Stimulated activated CD4-positive, alpha-beta T cell treated with anti-CD3 and anti-CD28 coated beads, TNF-alpha, amount 100 ng/mL, for 4 hours (primary cell): ENCODE data around the gene PPP1R12B.
"Not testable (repeated sequence)": the region's sequence is repeated elsewhere in the genome, so short reads cannot be mapped to it uniquely, and the experiment has no call there.

Source experiments
- DNase-seq, 3 experiments: peaks; one replicate each; pipeline ENCODE4 v3.0.0-alpha.2; 2020; ENCODE audit warnings: low read depth in 3 of 3

Gene PPP1R12B

DNA sequence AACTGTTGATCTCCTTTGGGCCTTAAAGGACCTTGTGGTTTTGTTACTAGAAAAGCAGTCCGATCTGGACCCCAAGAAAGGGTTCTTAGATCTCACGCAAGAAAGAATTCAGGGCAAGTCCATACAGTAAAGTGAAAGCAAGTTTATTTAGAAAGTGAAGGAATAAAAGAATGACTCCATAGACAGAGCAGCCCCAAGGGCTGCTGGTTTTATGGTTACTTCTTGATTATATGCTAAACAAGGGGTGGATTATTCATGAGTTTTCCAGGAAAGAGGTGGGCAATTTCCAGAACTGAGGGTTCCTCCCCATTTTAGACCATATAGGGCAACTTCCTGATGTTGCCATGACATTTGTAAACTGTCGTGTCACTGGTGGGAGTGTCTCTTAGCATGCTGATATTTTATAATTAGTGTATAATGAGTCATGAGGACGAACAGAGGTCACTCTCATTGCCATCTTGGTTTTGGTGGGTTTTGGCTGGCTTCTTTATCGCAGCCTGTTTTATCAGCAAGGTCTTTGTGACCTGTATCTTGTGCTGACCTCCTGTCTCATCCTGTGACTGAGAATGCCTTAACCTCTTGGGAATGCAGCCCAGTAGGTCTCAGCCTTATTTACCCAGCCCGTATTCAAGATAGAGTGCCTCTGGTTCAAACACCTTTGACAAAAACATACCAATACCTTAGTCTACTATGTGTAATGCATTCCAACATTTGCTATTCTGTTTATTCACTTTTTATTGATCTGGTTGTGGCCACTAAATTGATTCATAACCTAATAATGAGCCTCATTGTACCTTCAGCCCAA, 183.5 kb downstream of the PPP1R12B start:
- DNase-seq: not testable (repeated sequence)

DNA sequence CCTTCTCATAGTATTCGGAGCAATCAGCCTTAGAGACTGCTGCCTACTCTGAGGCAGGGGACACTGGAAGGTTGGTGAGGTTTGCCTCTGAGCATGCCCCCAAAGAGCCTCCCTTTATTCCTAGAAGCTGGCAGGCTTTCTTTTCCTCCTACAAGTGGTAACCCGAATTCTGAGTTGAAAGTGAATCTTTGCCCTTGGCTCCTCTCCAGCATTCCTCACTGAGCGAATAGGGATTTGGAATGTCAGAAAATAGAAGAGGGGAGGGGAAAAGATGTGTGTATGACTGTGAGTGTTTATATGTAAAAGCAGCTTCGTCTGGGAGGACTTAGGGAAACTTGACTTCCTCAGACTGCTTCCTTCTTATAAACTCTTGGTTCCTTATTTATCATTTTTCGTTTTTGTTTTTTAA, 190.7 kb downstream of the PPP1R12B start:
- not testable (repeated sequence) for DNase-seq

DNA sequence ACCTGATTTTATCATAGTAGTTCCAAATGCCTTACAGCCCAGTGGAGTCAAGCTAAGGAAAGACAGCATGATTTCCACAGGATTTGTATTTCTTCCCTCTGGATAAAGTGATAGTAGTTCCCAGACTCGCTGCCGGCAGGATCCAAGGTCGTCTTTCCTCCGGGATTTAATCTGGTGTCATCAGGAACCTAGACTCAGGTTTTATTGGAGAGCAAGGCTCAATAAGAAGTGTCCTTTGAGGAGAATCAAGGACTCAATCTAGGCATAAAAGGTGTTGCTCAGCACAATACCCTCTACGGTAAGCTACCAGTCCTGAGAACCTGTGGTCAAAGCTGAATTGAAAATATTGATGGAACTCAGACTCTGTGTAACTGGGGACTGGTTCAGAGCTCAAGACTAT, 191.1 kb downstream of the PPP1R12B start:
- DNase-seq: not testable (repeated sequence)

DNA sequence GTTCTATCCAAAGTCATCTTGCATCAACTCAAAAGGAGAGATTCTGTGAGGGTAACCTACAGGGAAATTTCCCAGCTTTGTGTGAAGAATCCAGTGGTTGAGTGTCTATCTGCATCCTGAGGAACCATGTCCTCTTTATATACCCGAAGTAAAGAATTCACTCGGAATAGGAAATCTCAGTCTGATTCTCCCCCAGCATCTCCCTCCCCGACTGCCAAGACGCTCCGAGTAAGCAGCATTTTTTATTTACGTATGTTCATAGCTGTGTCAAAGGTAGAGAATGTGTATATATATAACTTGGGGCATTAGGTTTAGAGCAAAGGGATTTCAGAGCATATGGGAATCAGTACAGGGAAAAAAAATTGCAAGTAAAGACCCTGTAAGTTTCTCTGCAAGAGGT, 191.5 kb downstream of the PPP1R12B start:
- no peak for DNase-seq

DNA sequence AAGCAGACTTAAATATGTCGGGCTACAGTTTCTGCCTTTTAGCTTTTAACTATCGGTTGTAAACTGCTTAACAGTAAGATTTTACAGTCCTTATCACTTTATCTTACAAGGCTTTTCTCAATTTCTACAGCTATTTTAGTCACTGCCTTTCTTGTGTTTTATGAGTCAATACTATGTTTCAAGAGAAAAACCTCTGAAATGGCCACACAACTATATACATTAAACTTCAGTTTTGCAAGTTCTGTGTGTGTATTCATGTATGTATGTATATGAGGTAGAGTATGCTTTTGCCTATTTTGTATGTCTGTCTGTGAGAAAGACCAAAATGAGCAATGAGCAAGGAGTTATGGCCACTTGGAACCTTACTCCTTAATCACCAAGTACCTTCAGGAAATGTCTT, 191.9 kb downstream of the PPP1R12B start:
- no peak for DNase-seq

DNA sequence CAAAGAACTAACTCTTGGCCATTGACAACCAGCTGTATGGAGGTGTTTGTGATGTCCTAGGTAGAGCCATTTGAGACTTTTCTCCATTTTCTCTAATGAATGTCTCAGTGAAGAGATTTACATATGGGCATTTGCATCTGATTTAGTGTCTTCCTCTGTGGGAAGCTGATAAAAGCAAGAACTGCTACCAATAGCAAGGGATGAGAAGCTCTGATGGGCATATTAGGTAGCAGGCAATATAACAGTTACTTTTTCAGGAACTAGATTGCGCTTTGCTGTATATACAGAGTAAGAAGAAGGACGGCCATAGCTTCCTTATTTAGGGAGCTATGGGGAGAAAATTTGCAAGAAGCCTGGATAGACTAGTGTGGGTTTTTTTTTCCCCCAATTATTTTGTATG, 192.4 kb downstream of the PPP1R12B start:
- DNase-seq: not testable (repeated sequence)

DNA sequence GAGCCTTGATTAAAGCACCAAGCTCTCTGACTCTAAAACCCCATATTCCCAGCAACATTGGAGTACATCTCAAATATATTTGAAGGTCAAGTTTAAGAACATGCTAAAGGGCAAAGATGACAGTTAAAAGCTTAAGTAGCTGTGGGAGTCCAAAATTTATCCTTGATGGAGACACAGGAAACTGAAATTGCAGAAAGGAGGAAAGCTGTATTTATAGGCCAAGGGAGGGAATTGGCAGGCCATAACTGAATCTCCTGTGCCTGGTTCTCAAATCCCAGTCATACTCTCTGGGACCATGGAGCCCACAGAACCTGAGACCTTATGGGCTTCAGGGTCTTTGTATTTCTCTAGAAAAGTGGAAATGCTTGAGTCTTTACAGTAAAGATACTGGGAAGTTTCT, 193.9 kb downstream of the PPP1R12B start:
- DNase-seq: not testable (repeated sequence)

DNA sequence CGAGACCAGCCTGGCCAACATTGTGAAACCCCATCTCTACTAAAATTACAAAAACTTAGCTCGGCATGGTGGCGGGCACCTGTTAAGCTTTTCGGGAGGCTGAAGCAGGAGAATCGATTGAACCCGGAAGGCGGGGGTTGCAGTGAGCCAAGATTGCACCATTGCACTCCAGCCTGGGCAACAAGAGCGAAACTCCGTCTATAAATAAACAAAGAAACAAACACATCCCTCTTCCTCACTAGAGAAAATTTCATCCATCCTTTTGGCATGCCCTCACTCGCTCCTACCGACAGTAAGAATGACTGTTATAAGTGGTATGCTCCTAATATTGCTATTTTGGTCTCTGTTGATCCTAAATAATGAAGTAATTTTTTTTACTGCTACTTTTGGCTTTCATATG, 195.0 kb downstream of the PPP1R12B start:
- not testable (repeated sequence) for DNase-seq

DNA sequence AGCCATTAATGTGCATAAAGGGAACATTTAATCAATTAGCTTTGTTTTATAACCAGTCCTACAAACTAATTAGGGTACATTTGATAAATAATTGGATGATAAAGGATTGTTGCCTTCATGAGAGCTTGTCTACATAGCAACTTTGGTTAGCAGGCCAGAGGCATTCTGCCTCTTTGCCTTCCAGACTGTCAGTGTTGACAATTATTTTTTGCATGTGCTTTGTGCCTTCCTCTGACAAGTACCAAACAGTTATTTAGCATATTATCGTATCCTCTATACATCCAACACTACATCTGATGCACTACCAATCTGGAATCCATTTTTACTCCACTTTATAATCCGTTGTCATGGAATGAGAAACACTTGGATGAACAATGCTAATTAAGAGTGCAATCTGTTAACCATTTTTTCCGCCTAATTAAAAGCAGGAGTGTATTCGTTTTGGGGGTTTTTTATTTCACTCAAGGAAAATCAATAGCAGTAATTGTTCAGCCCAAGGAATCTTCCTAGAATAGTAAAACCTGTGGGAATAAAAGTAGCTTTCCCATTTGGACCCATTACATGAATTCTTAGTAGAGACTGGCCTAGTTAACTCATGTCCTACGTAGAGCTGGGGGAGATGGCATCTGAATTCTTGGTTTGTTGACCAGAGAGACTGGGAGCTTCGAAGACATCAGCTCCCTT, 196.4 kb downstream of the PPP1R12B start:
- not testable (repeated sequence) for DNase-seq

DNA sequence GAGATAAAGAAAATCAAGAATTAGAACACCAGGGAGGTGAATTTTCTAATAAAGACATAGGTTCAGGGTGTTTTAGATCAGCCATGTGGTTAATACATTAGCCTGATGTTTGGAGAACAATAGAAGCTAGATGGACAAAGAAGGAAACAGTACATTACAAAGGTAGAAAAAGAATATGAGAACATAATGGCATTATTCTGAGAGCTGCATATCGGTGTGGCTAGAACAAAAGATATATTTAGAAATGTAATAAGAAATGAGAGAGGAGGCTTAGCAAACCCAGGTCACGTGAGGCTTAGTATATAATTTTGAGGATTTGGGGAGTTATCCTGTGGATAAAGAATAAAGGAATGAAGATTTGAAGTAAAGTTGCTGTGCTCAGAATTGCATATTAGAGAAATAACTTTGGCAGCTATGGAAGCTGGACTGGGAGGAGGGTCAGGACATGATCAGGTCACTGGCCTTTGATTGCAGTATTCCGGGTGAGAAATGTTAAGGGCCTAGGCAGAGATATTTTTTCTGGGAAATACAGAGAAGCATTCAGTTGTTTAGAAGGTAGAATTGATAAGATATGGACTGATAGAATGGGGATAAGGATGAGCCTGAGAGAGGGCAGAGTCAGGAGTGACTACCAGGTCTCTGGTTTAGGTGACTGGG, 197.3 kb downstream of the PPP1R12B start:
- not testable (repeated sequence) for DNase-seq

DNA sequence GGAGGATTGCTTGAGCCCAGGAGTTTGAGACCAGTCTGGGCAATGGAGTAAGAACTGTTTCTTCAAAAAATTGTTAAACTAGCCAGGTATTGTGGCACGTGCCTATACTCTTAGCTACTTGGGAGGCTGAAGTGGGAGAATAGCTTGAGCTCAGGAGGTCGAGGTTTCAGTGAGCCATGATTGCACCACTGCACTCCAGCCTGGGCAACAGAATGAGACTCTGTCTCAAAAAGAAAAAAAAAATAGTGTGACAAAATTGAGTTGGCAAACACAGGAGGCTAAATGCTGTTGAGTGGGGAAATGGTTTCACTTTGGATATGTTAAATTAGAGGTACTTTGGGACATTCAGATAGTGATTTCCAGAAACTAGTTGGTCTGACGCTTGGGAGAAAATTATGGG, 197.9 kb downstream of the PPP1R12B start:
- DNase-seq: not testable (repeated sequence)

DNA sequence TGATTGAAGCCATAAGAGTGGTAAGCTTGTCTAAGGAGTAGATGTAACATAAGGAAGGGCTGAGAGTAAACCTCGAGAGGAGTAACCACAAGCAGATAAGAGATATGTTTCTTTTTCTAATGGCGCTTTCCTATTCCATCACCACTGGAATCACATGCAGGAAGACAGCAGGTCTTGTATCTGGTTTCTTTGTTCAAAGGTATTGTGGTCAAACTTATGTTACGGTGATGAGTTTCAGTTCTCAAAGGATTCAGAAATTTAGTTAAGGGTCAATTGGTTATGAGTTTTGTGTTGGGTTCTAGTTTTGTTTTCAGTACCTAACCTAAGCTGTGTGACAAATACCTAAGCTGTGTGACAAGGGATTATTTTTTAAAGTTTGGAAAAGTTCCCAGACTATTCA, 198.3 kb downstream of the PPP1R12B start:
- DNase-seq: not testable (repeated sequence)

DNA sequence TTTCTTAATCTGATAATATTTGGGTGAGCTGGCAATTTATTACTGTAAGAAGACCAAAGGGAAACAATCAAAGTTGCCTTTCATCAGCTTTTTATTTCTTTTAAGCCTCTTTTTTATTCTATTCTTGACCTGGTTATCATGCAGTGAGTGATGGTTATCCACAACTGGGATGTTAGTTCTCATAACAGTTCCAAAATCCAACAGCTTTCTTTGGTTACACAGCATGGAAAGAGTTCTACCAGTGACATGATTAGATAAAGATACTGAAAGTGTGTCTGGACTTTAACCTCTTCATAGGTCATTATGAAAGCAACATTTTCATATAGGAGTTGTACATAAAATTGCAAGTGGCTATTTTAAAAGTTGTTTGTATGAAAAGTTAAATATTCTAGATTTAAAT, 198.7 kb downstream of the PPP1R12B start:
- DNase-seq: no peak

DNA sequence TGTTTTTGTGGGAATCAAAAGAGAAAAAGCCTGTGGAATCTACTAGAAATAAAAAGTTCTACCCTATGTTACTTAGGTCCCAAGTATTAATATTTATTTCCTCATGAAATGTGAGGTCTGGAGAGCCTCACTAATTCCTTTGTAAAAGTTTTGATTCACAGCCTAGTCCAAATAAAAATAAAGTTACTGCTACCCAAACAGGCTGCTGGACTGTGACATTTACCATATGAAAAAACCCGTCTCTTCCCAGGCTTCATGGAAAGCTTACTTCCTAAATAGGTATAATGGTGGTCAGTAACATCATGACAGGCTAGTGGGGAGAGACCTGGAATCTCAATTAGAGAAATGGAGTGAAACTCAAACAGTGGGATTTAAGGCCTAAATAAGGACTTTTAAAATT, 201.6 kb downstream of the PPP1R12B start:
- DNase-seq: not testable (repeated sequence)

DNA sequence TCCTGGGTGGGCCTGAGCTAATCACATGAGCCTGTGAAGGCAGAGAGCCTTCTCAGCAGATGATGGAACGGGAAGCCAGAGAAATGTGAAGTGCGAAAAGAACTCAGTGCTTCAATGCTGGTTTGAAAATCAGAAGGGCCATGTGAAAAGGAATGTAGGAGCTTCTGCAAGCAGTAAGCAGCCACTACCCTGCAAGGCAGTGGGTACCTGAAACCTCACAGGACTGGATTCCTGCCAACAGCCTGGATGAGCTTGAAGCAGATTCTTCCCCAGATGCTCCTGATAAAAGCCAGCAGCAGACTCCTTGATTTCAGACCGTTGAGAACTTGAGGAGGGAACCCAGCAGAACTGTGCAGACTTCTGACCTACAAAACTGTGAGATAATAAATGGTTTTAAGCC, 203.2 kb downstream of the PPP1R12B start:
- no peak for DNase-seq

DNA sequence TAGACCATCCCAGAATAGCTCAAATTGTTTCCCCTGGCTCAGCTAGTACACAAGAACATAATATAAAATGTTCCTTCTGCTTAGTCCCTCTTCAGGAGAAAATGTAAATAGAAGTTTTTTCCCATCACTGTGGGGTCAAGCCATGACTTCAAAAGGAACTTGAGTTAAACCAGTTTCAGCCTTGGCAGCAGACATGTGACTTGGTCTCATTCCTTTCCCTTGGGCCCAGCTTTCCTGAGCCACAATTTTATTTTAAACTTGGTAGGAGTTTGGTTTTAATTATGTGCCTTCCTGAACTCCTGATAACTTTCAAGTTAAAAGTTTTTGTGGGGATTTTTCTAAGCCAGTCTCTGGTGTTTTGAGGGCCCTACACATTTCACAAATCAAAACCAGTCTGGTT, 204.1 kb downstream of the PPP1R12B start:
- DNase-seq: not testable (repeated sequence)

DNA sequence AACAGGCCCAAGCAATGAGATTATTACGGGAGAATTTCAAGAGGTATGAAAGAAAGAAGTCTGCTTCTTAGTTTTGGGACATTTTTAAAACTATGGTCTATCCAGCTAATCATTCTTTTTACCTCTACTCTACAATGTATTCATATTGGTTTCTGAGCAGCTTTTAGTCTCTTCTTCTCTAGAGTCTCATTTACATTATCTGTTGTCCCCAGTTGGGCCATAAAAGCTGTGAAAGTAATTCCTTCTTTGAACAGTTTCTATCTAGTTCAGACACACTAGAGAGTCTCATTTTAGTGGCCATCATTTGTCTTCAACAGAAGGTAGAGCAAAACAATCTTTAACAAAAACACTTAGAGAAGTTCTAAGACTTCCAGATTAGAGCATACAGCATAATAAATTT, 204.6 kb downstream of the PPP1R12B start:
- DNase-seq: not testable (repeated sequence)

DNA sequence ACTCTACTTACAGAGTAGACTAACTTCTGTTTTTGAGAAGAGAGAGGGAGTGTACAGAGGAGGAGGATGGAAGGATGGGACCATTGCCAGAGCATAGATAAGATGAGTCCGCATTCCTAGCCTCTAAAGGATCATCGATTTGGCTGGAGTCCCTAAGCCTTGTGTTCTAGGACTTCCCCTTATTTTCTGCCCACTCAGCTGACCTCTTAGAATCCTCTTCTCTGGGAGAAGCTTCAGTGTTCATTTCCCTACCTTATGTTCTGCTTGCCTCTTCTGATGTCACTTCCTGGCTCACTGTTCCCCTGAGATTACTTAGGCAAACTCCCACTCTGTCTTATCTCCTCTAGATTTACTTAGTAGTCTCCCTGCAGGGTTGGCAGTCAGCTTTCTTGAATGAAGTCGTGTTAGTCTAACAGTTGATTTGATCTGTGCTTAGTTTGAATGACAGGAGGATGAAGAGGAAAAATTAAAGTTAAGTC, 205.1 kb downstream of the PPP1R12B start:
- DNase-seq: no peak

DNA sequence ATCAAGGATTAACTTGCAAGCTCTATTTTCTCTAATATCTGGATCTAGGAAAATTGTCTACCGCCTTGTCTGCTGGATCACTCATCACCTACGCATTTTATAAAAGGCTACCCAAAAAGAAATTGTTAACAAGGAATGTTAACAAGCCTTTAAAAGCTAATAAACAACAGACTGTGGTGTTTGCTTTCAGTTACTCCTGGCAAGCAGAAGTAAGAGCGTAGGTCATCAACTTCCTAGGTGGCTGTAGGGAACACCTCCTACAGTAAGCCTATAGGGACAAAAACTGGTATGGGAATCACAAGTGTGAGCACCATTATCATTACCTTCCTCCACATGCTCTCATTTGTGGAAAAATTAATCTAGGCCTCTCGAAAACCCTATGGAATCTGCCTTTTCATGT, 206.1 kb downstream of the PPP1R12B start:
- DNase-seq: not testable (repeated sequence)

DNA sequence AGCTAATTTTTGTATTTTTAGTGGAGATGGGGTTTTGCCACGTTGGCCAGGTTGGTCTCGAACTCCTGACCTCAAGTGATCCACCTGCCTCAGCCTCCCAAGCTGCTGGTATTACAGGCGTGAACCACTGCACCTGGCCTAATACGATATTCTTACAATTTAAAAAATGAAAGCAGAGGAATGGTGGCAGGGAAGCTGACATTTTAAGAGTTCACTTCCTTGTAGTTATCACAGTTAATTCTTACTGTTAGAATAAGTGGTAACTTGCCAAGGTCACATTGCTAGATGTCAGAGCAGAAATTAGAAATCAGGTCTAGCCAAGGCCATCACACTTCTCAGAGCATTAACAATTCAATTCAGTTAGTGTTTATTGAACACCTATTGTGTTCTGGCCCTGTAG, 207.5 kb downstream of the PPP1R12B start:
- not testable (repeated sequence) for DNase-seq

DNA sequence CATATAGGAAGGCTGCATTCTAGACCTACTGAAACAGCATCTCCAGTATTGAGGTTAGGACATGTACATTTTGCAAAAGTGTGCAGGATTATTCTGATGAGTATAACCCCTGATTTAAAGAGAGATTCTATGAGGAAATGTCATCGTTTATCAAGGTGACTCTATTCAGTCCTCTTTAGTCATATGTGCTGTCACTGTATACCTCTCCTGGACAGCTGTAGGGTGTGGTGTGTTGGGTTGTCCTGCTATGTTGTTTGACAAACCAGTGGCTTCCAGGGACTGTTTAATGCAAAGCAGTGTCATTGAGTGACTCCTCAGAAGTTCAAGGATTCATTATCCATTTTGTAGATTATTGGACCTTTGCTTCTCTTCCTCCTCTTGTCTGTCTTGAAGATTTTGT, 209.2 kb downstream of the PPP1R12B start:
- DNase-seq: not testable (repeated sequence)

DNA sequence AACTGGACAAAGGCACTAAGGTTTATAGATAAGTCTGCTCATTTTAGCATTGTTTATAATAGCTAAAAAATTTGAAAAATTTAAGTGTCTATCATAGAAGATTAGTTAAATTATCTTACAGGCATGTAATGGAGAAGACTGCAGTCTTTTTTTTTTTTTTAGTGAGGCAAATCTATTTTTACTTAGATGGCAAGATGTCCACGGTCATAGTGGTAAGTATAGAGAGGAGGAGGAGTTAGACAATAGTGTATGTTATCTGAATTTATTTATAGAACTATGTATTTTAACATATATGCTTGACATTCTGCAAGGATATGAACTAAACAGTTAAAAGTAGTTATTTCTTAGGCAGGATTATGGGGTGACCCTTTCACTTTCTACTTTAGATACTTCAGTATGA, 212.7 kb downstream of the PPP1R12B start:
- DNase-seq: no peak
